CD4-positive, alpha-beta T cell (primary cell): Measurements from ENCODE around the gene POT1. TPM values are rescaled to one million over a fixed set of nuclear protein-coding genes. Genes with fewer than 3 reads are reported as not detected.

ENCODE experiments used
- ATAC-seq: fragments of 200-7000 bp; cut with Tn5 transposase; one replicate; pipeline ENCODE4 v1.10.0; 2022; ENCODE audit warnings: mild to moderate bottlenecking; ENCODE audit not compliant: poor library complexity
- CTCF ChIA-PET: fragments of 350-600 bp; sonication (Branson Sonifier 250); formaldehyde crosslinking; loops from one replicate; lab custom pipeline; 2021; ENCODE audit warnings: antibody characterized with exemption, inconsistent platforms; lab: Charles Lee
- POLR2A ChIA-PET: fragments of 350-600 bp; sonication (Branson Sonifier 250); formaldehyde crosslinking; loops from one replicate; lab custom pipeline; 2021; ENCODE audit warnings: antibody characterized with exemption, inconsistent platforms; lab: Charles Lee
- DNase-seq, 14 experiments: peaks; one replicate each; pipeline ENCODE4 v3.0.0-alpha.2; 2013 to 2020; ENCODE audit warnings: mixed read lengths in 2 of 14
- H3K27ac ChIP-seq, 2 donors: one replicate each; pipeline versions ENCODE4 v1.5.1 to v1.7.0; 2013; ENCODE audit warnings: low read length in 2 of 2, low read depth in 1 of 2, mild to moderate bottlenecking in 1 of 2
- H3K27me3 ChIP-seq, 2 experiments: 1 replicate in 1 of 2; 2 replicates in 1 of 2; pipeline versions ENCODE4 v1.6.1 to v1.7.0; 2013; ENCODE audit warnings: low read length in 2 of 2, control low read depth in 1 of 2, mild to moderate bottlenecking in 1 of 2, moderate library complexity in 1 of 2; ENCODE audit not compliant: insufficient read depth in 2 of 2, control insufficient read depth in 1 of 2
- H3K36me3 ChIP-seq: one replicate; pipeline ENCODE4 v1.6.1; 2013; ENCODE audit warnings: low read length, control low read depth; ENCODE audit not compliant: insufficient read depth
- H3K4me1 ChIP-seq: one replicate; pipeline ENCODE4 v1.6.1; 2013; ENCODE audit warnings: low read length, control low read depth; ENCODE audit not compliant: insufficient read depth
- H3K4me3 ChIP-seq: one replicate; pipeline ENCODE4 v1.5.1; 2013; ENCODE audit warnings: mild to moderate bottlenecking, low read length, moderate library complexity
- H3K9me3 ChIP-seq, 2 experiments: 1 replicate in 1 of 2; 2 replicates in 1 of 2; pipeline versions ENCODE4 v1.6.1 to v1.7.0; 2013; ENCODE audit warnings: low read length in 2 of 2, mild to moderate bottlenecking in 2 of 2, control low read depth in 1 of 2, moderate library complexity in 1 of 2; ENCODE audit not compliant: control insufficient read depth in 1 of 2, insufficient read depth in 1 of 2
- H3K27ac Mint-ChIP-seq: one replicate; pipeline ENCODE4 v1.8.0; 2020; ENCODE audit warnings: mixed read lengths
- H3K27me3 Mint-ChIP-seq: one replicate; pipeline ENCODE4 v1.8.0; 2021; ENCODE audit warnings: mixed read lengths
- H3K36me3 Mint-ChIP-seq: one replicate; pipeline ENCODE4 v1.8.0; 2021; ENCODE audit warnings: low read depth, mixed read lengths
- H3K4me1 Mint-ChIP-seq: one replicate; pipeline ENCODE4 v1.8.0; 2021; ENCODE audit warnings: low read depth, mixed read lengths
- H3K4me3 Mint-ChIP-seq: one replicate; pipeline ENCODE4 v1.8.0; 2020; ENCODE audit warnings: mild to moderate bottlenecking, mixed read lengths
- H3K9me3 Mint-ChIP-seq: one replicate; pipeline ENCODE4 v1.8.0; 2020; ENCODE audit warnings: mixed read lengths
- CTCF ChIP-seq: fragments of 200-600 bp; IDR thresholded peaks from one replicate; pipeline ENCODE4 v1.8.0; 2022; ENCODE audit warnings: antibody characterized with exemption, mild to moderate bottlenecking
- intact Hi-C, 2 experiments: fragments of 100-400 bp; cut with DNase I in 1 of 2; cut with micrococcal nuclease in 1 of 2; formaldehyde crosslinking; loops; one replicate each; pipeline versions ENCODE4 v1.15.1 to v1.9.0; 2023 to 2025; cut with DNase I, micrococcal nuclease
- total RNA-seq, 174 experiments: library from RNA in 2 of 174; stranded (reverse) in 2 of 174; gene quantifications; one replicate each; pipeline ENCODE4 v1.2.3 and lab custom pipeline; 2021 to 2026

POT1 gene
- total RNA-seq, 2 experiments from 2014 or later: 8.0 to 8.3 TPM

GRCh38 chr7:124857672-124858235, 71.9 kb downstream of the POT1 start:
- no peak for DNase-seq
- H3K36me3 Mint-ChIP-seq: peaks cover 45% of the 10 kb centered on the region
- no peak overlapping the region for H3K27ac Mint-ChIP-seq
- Histone ChIP-seq H3K27me3 (no peaks in the 10 kb centered on the region), H3K9me3 (no peaks in the 10 kb centered on the region), H3K36me3 (no peaks in the 10 kb centered on the region), H3K4me1 (no peaks in the 10 kb centered on the region), H3K27ac (no peak overlapping the region), H3K4me3 (no peak overlapping the region)
- H3K27me3 Mint-ChIP-seq: no peaks in the 10 kb centered on the region
- no peaks in the 10 kb centered on the region for H3K9me3 Mint-ChIP-seq
- TF ChIP-seq CTCF: no peak
- ATAC-seq: no peak
- ChIA-PET CTCF (interaction anchor here (1.0 kb wide), 1 partner anchor 11 kb away, joined by 3 read pairs; no protein-coding TSS in a partner anchor), POLR2A (no interaction called here)
- intact Hi-C loops: loop anchor here (2.0 to 10.0 kb wide), 7 partner anchors 17 to 1363 kb away; no protein-coding TSS in a partner anchor
- H3K4me3 Mint-ChIP-seq: no peak overlapping the region
- no peaks in the 10 kb centered on the region for H3K4me1 Mint-ChIP-seq

- Mint-ChIP-seq H3K9me3 (no peaks in the 10 kb centered on the region), H3K27ac (no peak overlapping the region), H3K4me1 (no peaks in the 10 kb centered on the region), H3K4me3 (no peak overlapping the region), H3K27me3 (no peaks in the 10 kb centered on the region), H3K36me3 (peaks cover 47% of the 10 kb centered on the region)
- ATAC-seq: no peak
- Histone ChIP-seq H3K4me1 (no peaks in the 10 kb centered on the region), H3K27ac (no peak overlapping the region), H3K36me3 (peaks cover under 1% of the 10 kb centered on the region), H3K27me3 (no peaks in the 10 kb centered on the region), H3K4me3 (no peak overlapping the region), H3K9me3 (no peaks in the 10 kb centered on the region)
- POLR2A ChIA-PET: no interaction called here
- peak; percentile 69 for TF ChIP-seq CTCF
- intact Hi-C loops: loop anchor here (2.0 to 10.0 kb wide), 6 partner anchors 1059 to 1362 kb away; no protein-coding TSS in a partner anchor
- CTCF ChIA-PET: interaction anchor here (1.0 kb wide), 1 partner anchor 10 kb away, joined by 3 read pairs; no protein-coding TSS in a partner anchor
- peak in 3 of 14 experiments; percentile 28 to 41 (median 32) for DNase-seq
Observed at GRCh38 chr7:124856299-124856888, 73.2 kb downstream of the POT1 start.

- no peaks in the 10 kb centered on the region for H3K9me3 ChIP-seq
- no peaks in the 10 kb centered on the region for H3K4me1 Mint-ChIP-seq
- ATAC-seq (no peak), DNase-seq (no peak)
- H3K4me1 ChIP-seq: no peaks in the 10 kb centered on the region
- H3K27ac Mint-ChIP-seq: no peak overlapping the region
- H3K36me3 ChIP-seq: peaks cover 4% of the 10 kb centered on the region
- TF ChIP-seq CTCF: no peak
- peaks cover 50% of the 10 kb centered on the region for H3K36me3 Mint-ChIP-seq
- no peaks in the 10 kb centered on the region for H3K27me3 Mint-ChIP-seq
- H3K27me3 ChIP-seq: no peaks in the 10 kb centered on the region
- ChIA-PET CTCF (no interaction called here), POLR2A (no interaction called here)
- H3K4me3 Mint-ChIP-seq: no peak overlapping the region
- H3K9me3 Mint-ChIP-seq: no peaks in the 10 kb centered on the region
- no peak overlapping the region for H3K27ac ChIP-seq
- no peak overlapping the region for H3K4me3 ChIP-seq
- intact Hi-C loops: no loop called here
Observed at GRCh38 chr7:124843336-124843735, 86.3 kb downstream of the POT1 start.
